GM20431 (cell line): ENCODE data around the gene ZBTB7A.

Experiments
- in situ Hi-C: fragments of 300-500 bp; cut with MseI, MboI; formaldehyde crosslinking; loops from one replicate; pipeline ENCODE4 v1.15.0; 2020; ENCODE audit warnings: low sequenced_read_pairs; ENCODE audit not compliant: unreplicated experiment

ZBTB7A gene

DNA sequence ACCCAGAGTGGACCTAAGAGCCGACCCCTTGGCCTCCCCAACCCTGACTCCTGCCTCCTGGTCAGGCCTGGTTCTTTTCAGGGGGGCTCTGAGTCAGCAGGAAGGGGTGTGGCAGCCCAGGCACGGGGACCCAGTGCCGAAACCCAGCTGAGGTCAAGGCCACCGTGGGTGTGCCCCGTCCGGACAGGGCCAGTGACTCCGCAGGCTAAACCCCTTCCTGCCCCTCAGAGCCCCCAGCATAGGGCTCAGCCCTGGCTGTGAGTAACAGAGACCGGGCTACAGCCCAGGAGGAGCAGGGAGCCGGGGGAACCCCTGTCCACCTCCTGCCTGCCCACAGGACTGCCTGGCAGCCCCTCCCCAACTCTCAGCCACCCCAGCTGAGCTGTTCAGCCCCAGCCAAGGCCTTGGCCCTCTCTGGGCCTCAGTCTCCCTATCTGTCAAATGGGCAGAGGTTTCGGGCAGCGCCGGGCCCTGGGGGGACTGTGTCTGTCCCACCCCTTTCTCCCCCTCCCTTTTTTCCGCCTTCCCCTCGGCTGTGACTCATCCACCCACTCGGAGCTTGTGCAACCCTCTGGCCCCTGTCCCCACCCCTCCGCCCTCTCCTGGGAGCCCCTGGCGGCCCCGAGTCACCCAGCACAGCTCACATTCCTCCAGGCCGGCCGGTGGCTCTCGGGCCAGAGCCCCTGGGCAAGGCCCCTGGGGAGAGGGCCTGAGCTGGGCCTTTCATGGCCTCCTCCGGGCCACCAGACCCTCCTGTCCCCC, 8.6 kb downstream of the ZBTB7A start:
- in situ Hi-C loops, result no loop called here

- in situ Hi-C loops, result no loop called here
Observed at GRCh38 chr19:4055209-4055552, 11.5 kb downstream of the ZBTB7A start.

- in situ Hi-C loops, result no loop called here
Observed at GRCh38 chr19:4054441-4055208, 12.1 kb downstream of the ZBTB7A start.

GRCh38 chr19:4053423-4054324, 13.0 kb downstream of the ZBTB7A start:
- in situ Hi-C loops, result no loop called here

GRCh38 chr19:4052993-4053422, 13.7 kb downstream of the ZBTB7A start:
- in situ Hi-C loops, result no loop called here

GRCh38 chr19:4052114-4052992, 14.3 kb downstream of the ZBTB7A start:
- in situ Hi-C loops, result no loop called here

DNA sequence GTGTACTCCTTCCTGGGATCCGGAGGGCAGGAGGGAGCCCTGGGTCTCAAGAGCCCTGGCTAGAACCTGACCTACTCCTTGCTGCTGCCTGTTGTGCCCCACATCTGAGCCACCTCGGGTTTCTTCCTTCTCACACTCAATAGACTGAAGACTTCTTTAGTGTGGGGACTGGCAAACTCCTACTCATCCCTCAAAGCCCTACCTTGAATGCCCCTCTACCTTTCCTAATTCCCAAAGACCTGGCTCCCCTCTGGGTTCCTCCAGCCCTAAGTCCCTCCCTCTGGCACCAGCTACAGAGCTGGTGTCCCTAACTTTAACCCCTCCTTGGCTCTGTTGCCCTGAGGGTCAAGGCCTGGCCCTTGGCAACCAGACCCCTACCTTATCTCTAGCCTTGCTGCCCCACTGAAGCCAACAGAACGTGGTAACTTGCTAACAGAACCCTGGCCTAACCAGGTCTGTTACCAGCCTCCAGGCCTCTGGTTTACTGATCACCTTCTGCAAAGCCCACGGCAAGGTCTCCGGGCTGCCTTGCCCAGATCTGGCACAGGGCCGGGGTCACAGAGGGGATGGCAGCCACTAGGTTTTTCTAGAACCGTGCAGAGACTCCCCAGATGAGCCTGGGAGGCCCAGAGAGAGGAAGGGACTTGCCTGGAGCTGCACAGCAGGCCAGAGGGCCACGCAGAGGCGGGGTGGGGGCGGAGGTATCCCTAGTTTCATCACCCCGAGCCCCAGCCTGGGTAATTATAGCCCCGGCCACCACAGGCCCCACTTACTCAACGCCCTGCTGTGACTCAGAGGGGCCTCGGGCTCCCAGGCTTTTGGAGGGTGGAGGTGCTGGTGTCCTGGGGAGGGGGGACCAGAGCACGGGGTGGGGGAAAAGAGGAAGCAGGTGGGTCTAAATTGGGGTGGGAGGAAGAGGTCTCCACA, 15.3 kb downstream of the ZBTB7A start:
- in situ Hi-C loops, result no loop called here

DNA sequence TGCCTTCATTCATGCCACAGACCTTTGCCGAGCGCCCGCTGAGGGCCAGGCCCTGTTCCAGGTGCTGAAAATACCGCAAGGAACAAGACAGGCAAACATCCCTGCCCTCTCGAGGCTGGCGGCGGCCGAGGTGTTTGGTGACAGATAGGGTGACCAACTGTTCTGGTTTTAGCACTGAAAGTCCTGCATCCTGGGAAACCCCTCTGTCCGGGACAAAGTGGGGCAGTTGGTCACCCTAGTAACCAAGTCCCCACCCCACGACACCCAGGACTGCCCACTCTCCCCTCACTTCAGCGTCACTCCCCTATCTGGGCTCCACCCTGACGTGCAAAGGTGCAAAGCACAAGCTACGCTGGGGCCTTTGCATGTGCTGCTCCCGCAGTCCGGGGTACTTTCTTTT, 17.3 kb downstream of the ZBTB7A start:
- in situ Hi-C loops, result no loop called here

- in situ Hi-C loops, result no loop called here
Observed at GRCh38 chr19:4046946-4047683, 19.6 kb downstream of the ZBTB7A start.

DNA sequence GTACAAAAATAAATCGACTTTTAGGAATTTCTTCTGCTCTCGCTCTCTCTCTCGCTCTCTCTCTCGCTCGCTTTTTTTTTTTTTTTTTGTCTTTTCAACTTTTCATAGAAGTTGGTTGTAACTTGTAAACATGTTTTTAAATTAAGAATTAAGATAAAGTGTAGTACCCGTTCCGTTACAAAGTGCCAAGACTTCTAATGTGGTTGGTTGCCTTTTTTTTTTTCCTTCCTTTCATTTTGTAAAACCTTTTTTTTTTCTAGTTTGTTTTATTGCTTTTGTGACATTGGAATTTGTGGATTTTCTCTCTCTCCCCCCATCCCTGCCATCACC, 20.4 kb downstream of the ZBTB7A start:
- in situ Hi-C loops, result no loop called here

- in situ Hi-C loops, result no loop called here
Observed at GRCh38 chr19:4045597-4046361, 20.9 kb downstream of the ZBTB7A start.

DNA sequence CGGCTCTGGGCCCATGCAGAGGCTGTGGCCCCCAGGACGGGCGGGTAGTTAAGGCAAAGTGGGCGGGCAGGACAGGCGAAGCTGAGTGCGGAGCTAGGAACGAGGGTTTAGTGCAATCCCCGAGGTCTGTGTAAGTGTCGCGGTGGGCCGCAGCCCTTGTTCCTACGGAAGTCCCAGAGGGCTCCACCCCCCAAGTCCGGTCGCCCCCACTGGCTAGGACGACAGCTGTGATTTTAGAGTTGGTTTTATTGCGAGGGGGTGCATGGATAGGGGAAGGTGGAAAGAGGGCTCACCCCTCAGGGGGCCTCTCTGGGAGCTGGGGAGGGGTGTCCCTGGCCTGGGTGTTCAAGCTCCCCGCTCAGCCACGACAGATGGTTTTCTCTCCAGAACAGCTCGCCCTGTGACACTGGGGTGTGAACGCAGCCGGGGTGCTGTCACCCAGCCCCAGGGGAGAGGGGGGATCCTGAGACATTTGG, 21.7 kb downstream of the ZBTB7A start:
- in situ Hi-C loops, result no loop called here

DNA sequence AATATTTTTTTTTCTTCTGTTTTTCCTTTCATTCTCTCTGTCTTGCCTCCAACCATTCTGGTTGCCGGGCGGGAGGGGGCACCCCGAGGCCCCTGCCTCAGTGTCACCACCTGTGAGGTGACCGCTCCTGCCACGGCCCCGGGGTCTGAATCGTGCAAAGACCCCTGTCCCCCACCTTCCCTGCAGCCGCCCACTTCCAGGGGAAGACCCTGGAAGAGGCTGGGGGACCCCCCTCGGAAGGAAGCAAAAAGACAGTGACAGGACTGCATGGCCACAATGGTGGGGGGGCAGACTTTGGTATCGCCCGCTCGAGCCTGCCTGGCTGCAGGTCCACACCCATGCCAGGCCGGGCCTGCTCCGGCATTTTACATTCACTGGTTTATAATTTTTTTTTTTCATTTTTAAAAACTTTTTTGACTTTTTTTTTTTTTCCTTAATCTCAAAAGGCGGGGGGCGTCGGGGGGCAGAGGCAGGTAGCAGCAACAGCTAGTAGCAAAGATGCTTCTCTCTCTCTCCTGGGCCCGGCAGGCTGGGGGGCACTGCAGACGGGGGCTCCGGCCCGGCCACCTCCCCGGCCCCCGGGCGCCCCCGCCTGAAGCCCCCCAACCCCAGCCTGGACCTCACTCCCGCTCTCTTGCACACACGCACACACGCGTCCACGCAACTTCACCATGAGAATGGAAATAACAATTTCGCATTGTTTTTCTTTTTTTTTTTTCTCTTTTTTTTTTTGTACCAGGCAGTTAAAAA, 22.6 kb downstream of the ZBTB7A start:
- in situ Hi-C loops, result no loop called here

GRCh38 chr19:4043401-4043800, 23.3 kb downstream of the ZBTB7A start:
- in situ Hi-C loops, result no loop called here

- in situ Hi-C loops, result no loop called here
Observed at GRCh38 chr19:4042731-4043082, 24.0 kb downstream of the ZBTB7A start.

- in situ Hi-C loops, result no loop called here
Observed at GRCh38 chr19:4042064-4042730, 24.5 kb downstream of the ZBTB7A start.
